ENCODE results near the gene FAM222B. TPM values are rescaled to one million over a fixed set of nuclear protein-coding genes. Genes with fewer than 3 reads are reported as not detected.
"Not testable (repeated sequence)": the region's sequence is repeated elsewhere in the genome, so short reads cannot be mapped to it uniquely, and the experiment has no call there.

FAM222B gene
- 16.8 TPM for total RNA-seq
- long read RNA-seq, partial matches to known transcripts: 0 of 7 reads
- long read RNA-seq, other reads (novel, unspliced or antisense): 6 of 7 reads

- intact Hi-C loops (cut with micrococcal nuclease): no loop called here
- DNase-seq (peak; percentile 92), ATAC-seq (peak; percentile 100)
These were observed at the start of gene FAM222B for GRCh38 chr17:28842282-28843012. Gene FAM222B (minus strand): TSS chr17:28842790. CDS start chr17:28766667, 76,123 bp downstream.

GRCh38 chr17:28892024-28892423, 49.4 kb upstream of the FAM222B start:
- intact Hi-C loops (cut with micrococcal nuclease): no loop called here

GRCh38 chr17:28891201-28891600, 48.6 kb upstream of the FAM222B start:
- no peak for ATAC-seq
- DNase-seq: no peak
- intact Hi-C loops (cut with micrococcal nuclease): no loop called here

More at GRCh38 chr17:28892024-28892423, 49.4 kb upstream of the FAM222B start:
- no peak for DNase-seq
- ATAC-seq: no peak

GRCh38 chr17:28889996-28890395, 47.4 kb upstream of the FAM222B start:
- peak; percentile 12 for ATAC-seq
- DNase-seq: no peak
- intact Hi-C loops (cut with micrococcal nuclease): no loop called here

- intact Hi-C loops (cut with micrococcal nuclease): no loop called here
- DNase-seq (no peak), ATAC-seq (no peak)
These were observed 46.2 kb upstream of the FAM222B start for GRCh38 chr17:28888832-28889231.

GRCh38 chr17:28887871-28888471, 45.4 kb upstream of the FAM222B start:
- no peak for ATAC-seq
- peak; percentile 21 for DNase-seq
- intact Hi-C loops (cut with micrococcal nuclease): no loop called here

GRCh38 chr17:28885951-28886350, 43.4 kb upstream of the FAM222B start:
- ATAC-seq: no peak

GRCh38 chr17:28885363-28885762, 42.8 kb upstream of the FAM222B start:
- intact Hi-C loops (cut with micrococcal nuclease): no loop called here
- ATAC-seq (peak; percentile 62), DNase-seq (peak; percentile 26)

More at GRCh38 chr17:28885951-28886350, 43.4 kb upstream of the FAM222B start:
- intact Hi-C loops (cut with micrococcal nuclease): no loop called here
- peak; percentile 11 for DNase-seq

- ATAC-seq (no peak), DNase-seq (peak; percentile 12)
- intact Hi-C loops (cut with micrococcal nuclease): no loop called here
These were observed 41.5 kb upstream of the FAM222B start for GRCh38 chr17:28883967-28884702.

GRCh38 chr17:28882154-28882895, 39.7 kb upstream of the FAM222B start:
- no peak for DNase-seq
- intact Hi-C loops (cut with micrococcal nuclease): no loop called here
- ATAC-seq: no peak

- intact Hi-C loops (cut with micrococcal nuclease): no loop called here
- no peak for ATAC-seq
- DNase-seq: peak; percentile 26
These were observed 39.0 kb upstream of the FAM222B start for GRCh38 chr17:28881533-28882056.

GRCh38 chr17:28880572-28880945, 38.0 kb upstream of the FAM222B start:
- DNase-seq: peak; percentile 6
- ATAC-seq: peak; percentile 21
- intact Hi-C loops (cut with micrococcal nuclease): no loop called here

- DNase-seq (peak; percentile 7), ATAC-seq (no peak)
- intact Hi-C loops (cut with micrococcal nuclease): no loop called here
These were observed 37.4 kb upstream of the FAM222B start for GRCh38 chr17:28879886-28880571.

GRCh38 chr17:28878981-28879380, 36.4 kb upstream of the FAM222B start:
- intact Hi-C loops (cut with micrococcal nuclease): no loop called here
- DNase-seq (peak; percentile 14), ATAC-seq (no peak)

GRCh38 chr17:28878158-28878910, 35.7 kb upstream of the FAM222B start:
- ATAC-seq (no peak), DNase-seq (no peak)
- intact Hi-C loops (cut with micrococcal nuclease): no loop called here

GRCh38 chr17:28877150-28877711, 34.6 kb upstream of the FAM222B start:
- ATAC-seq; intact Hi-C loops (cut with micrococcal nuclease): not testable (repeated sequence)
- DNase-seq: peak; percentile 9

GRCh38 chr17:28875848-28876550, 33.4 kb upstream of the FAM222B start:
- DNase-seq (peak; percentile 6), ATAC-seq (no peak)
- intact Hi-C loops (cut with micrococcal nuclease): no loop called here

All from left ventricle myocardium superior (tissue), 1 donor.